GM12872 (cell line): ENCODE measurements around the gene GALNT10.
A peak's percentile ranks its signal among the peaks of the same experiment; 100 is the strongest.

Experiments used
- CTCF ChIP-seq: IDR thresholded peaks from 3 replicates; pipeline ENCODE4 v1.5.1; 2011; ENCODE audit warnings: low read depth, mild to moderate bottlenecking, low read length, moderate library complexity; ENCODE audit not compliant: insufficient read depth

Gene GALNT10

GRCh38 chr5:154236011-154236410, 45.5 kb downstream of the GALNT10 start:
- TF ChIP-seq CTCF, result no peak

- TF ChIP-seq CTCF, result peak; percentile 38; the same call in 2 of the 3 replicates
Observed at GRCh38 chr5:154236536-154237375, 46.2 kb downstream of the GALNT10 start.

- TF ChIP-seq CTCF, result no peak
Observed at GRCh38 chr5:154237376-154237743, 46.8 kb downstream of the GALNT10 start.

- TF ChIP-seq CTCF, result no peak
Observed at GRCh38 chr5:154237946-154238345, 47.4 kb downstream of the GALNT10 start.

GRCh38 chr5:154238776-154239481, 48.4 kb downstream of the GALNT10 start:
- TF ChIP-seq CTCF, result no peak

GRCh38 chr5:154240595-154240994, 50.1 kb downstream of the GALNT10 start:
- no peak for TF ChIP-seq CTCF

GRCh38 chr5:154241021-154241420, 50.5 kb downstream of the GALNT10 start:
- no peak for TF ChIP-seq CTCF
